Bronchial epithelial cell (primary cell): ENCODE measurements around the gene C5AR2. TPM values are rescaled to one million over a fixed set of nuclear protein-coding genes. Genes with fewer than 3 reads are reported as not detected.
"Not testable (repeated sequence)": the region's sequence is repeated elsewhere in the genome, so short reads cannot be mapped to it uniquely, and the experiment has no call there.

Experiments
- DNase-seq: peaks from one replicate; pipeline ENCODE4 v3.0.0-alpha.2; 2010; ENCODE audit warnings: low read depth
- FAIRE-seq: peaks from 2 replicates; lab custom pipeline; 2011; peaks lifted over from hg19 to GRCh38; lab: Jason Lieb, UNC
- H3K27me3 ChIP-seq: 2 replicates; pipeline ENCODE4 v1.5.1; 2011; ENCODE audit warnings: low read length; ENCODE audit not compliant: control insufficient read depth, insufficient read depth
- H3K36me3 ChIP-seq: 2 replicates; pipeline ENCODE4 v1.5.1; 2011; ENCODE audit warnings: low read length; ENCODE audit not compliant: control insufficient read depth, insufficient read depth
- H3K4me3 ChIP-seq: 2 replicates; pipeline ENCODE4 v1.5.1; 2011; ENCODE audit warnings: mild to moderate bottlenecking, low read depth, low read length, control low read depth
- CTCF ChIP-seq: IDR thresholded peaks from 2 replicates; pipeline ENCODE4 v1.5.1; 2011; ENCODE audit warnings: mild to moderate bottlenecking, moderate library complexity, low read length, control low read depth, inconsistent platforms; ENCODE audit not compliant: insufficient read depth, severe bottlenecking
- total RNA-seq: library from RNA; depleted of rRNA; stranded (reverse); fragments of >200 nt; gene quantifications from 2 replicates; pipeline ENCODE4 v1.2.1, GENCODE V29; 2014

C5AR2 gene
- total RNA-seq, 1 donor from 2014 or later, result 0.53 TPM

DNA sequence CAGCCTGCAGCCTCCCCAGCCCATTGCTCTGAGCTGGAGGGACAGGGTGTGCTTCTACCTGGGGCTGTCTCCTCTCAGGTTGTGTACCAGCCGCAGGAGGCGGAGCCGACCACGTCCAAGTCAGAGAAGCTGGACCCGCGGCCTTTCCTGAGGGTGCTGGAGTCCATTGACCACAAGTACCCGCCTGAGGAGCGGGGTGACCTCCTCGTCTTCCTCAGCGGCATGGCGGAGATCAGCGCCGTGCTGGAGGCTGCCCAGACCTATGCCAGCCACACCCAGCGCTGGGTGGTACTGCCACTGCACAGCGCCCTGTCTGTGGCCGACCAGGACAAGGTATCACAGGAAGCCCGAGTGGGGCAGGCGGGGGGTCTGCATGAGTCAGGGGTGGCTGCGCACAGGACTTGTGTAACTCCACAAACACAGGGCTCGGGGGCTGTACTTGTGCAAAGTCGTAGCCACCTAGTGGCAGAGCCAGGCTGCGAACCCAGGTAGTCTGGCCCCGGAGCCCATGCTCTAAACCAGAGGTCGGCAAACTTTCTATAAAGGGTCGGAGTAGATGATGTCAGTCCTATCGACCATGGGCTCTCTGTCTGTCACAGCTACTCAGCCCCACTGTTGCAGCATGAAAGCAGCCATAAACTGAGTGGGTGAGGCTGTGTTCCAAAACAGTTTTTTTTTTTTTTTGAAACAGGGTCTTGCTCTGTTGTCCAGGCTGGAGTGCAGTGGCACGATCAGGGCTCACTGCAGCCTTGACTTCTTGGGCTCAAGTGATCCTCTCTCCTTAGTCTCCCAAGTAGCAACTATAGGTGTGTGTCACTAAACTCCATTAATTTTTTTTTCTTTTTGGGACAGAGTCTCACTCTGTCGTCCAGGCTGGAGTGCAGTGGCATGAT, 26.1 kb downstream of the C5AR2 start:
- no peak for DNase-seq
- peak; percentile 11 for TF ChIP-seq CTCF

DNA sequence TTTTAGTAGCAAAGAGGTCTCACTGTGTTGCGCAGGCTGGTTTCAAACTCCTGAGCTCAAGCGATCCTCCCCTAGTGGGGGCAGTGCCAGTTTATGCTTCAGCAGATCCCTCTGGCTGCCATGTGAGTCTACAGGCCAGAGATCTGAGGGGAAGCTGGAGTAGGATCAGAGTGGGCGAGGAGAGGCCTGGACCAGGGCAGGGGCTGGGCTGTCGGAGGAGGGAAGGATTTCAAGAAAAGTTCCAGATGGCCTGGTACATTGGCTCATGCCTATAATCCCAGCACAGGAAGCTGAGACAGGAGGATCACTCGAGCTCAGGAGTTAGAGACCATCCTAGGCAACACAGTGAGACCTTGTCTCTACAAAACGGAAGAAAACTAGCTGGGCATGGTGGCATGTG, 27.0 kb downstream of the C5AR2 start:
- no peak for TF ChIP-seq CTCF
- peaks cover 32% of the 10 kb centered on the region for H3K36me3 ChIP-seq
- FAIRE-seq, result no peak
- no peak for DNase-seq
- no peaks in the 10 kb centered on the region for H3K27me3 ChIP-seq
- H3K4me3 ChIP-seq, result no peak overlapping the region

More for the DNA sequence above, 26.1 kb downstream of the C5AR2 start:
- Histone ChIP-seq H3K27me3 (no peaks in the 10 kb centered on the region), H3K4me3 (no peak overlapping the region), H3K36me3 (peaks cover 33% of the 10 kb centered on the region)
- FAIRE-seq, result no peak

GRCh38 chr19:47362321-47362720, 30.3 kb downstream of the C5AR2 start:
- H3K4me3 ChIP-seq, result no peak overlapping the region
- no peak for DNase-seq
- no peaks in the 10 kb centered on the region for H3K27me3 ChIP-seq
- no peak for FAIRE-seq
- H3K36me3 ChIP-seq, result peaks cover 31% of the 10 kb centered on the region
- no peak for TF ChIP-seq CTCF

DNA sequence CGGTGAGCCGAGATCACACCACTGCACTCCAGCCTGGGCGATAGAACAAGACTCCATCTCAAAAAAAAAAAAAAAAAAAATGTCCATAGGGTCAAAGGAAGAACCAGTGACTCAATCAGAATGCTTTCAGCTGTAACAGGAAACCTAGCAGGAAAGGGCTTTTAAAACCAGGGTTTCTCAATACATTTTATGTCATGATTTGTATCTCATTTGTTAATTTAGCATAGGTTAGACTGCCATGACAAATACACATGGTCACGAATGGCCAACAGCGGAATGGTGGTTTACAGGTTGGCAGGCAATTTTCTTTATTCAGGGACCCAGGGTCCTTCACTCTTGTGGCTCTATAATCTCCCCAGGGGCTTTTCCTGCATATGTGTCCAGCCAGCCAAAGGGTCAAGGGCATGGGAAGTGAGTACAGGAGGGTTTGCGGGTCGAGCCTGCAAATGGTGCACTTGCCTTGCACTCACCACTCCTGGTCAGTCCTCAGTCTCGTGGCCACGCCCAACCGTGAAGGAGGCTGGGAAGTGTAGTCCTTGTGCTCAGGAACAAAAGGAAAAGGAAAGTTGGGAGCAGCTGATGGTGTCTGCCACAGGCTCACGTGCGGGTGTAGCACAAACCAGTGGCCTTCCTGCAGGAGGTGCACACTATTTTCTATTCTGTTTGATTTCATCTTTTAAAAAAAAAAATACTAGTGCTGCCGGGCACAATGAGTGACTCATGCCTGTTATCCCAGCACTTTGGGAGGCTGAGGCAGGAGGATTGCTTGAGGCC, 32.0 kb downstream of the C5AR2 start:
- peaks cover 23% of the 10 kb centered on the region for H3K36me3 ChIP-seq
- H3K4me3 ChIP-seq, result no peak overlapping the region
- H3K27me3 ChIP-seq, result no peaks in the 10 kb centered on the region
- FAIRE-seq (no peak), DNase-seq (peak; percentile 66)
- TF ChIP-seq CTCF, result no peak

DNA sequence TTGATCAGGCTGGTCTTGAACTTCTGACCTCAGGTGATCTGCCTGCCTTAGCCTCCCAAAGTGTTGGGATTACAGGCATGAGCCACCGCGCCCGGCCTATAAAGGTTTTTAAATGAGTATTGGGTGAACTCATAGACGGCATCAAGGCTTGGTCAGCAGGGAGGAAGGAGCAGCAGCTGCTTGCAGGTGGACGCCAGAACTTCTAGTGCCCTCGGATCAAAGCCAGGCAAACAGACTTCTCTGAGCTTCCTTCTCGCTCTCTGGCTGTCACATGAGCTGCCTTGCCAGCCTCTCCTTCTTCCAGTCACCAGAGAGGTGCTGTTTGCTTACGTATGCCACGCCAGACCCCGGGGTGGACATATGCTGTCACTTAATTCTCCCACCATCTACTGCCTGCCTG, 33.5 kb downstream of the C5AR2 start:
- H3K36me3 ChIP-seq, result peaks cover 22% of the 10 kb centered on the region
- H3K4me3 ChIP-seq, H3K27me3 ChIP-seq, FAIRE-seq, DNase-seq: not testable (repeated sequence)

DNA sequence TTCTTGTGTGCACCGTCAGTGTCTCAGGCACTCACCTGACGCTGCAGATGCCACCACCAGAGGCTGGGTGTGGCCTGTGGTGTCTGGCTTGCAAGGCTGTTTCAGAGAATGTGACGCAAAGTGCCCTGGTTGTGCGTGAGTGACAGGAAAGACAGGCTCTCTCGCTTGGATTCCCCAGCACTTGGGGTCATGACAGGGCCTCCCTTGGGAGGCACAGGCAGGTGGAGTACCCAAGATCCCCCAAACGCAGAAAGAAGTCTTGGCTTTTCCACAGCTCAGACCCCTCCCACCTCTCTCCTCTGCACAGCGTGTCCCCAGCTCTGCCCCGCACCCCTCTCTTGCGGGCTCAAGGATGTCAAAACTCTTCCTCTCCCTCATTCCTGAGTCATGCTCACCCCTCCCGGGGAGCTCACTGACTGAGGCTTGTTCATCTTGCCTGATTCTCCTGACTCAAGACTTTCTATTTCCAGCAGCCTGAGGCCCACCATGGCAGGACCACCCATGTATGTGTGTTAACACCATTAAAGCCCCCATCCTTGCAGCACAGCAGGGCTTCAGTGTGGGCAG, 38.2 kb downstream of the C5AR2 start:
- DNase-seq (peak; percentile 27), FAIRE-seq (no peak)
- Histone ChIP-seq H3K27me3 (no peaks in the 10 kb centered on the region), H3K36me3 (peaks cover 29% of the 10 kb centered on the region), H3K4me3 (no peak overlapping the region)
- TF ChIP-seq CTCF, result no peak
